Muscle of arm (tissue), 12 donors: Measurements from ENCODE around the gene GPATCH4. TPM values are rescaled to one million over a fixed set of nuclear protein-coding genes. Genes with fewer than 3 reads are reported as not detected.
"Not testable (repeated sequence)": the region's sequence is repeated elsewhere in the genome, so short reads cannot be mapped to it uniquely, and the experiment has no call there.

Source experiments
- DNase-seq: peaks from one replicate; pipeline ENCODE4 v3.0.0-alpha.2; 2013
- polyA plus RNA-seq, 12 donors: library from polyadenylated mRNA; unstranded; fragments of 120-200 nt; gene quantifications; one replicate each; pipeline ENCODE4 v1.2.1, GENCODE V29; 2013; ENCODE audit not compliant: insufficient read length in 12 of 12

GPATCH4 gene
- polyA plus RNA-seq, 12 donors = 25.3 to 39.3 (median 28.2) TPM; not detected in 1

- no peak for DNase-seq
These were observed 19.5 kb downstream of the GPATCH4 start for GRCh38 chr1:156581661-156582387.

GRCh38 chr1:156579472-156579871, 21.8 kb downstream of the GPATCH4 start, which contains the start of gene TTC24:
Gene TTC24, plus strand, starts transcription at chr1:156579723. Its CDS starts 1,642 bp downstream, at chr1:156581365.
- DNase-seq = no peak

GRCh38 chr1:156578055-156578454, 23.2 kb downstream of the GPATCH4 start:
- DNase-seq = no peak

- DNase-seq = no peak
These were observed 23.7 kb downstream of the GPATCH4 start for GRCh38 chr1:156577550-156577949.

- DNase-seq = no peak
These were observed 27.1 kb downstream of the GPATCH4 start for GRCh38 chr1:156574039-156574633.

- DNase-seq = no peak
These were observed 28.6 kb downstream of the GPATCH4 start for GRCh38 chr1:156572663-156573018.

- peak; percentile 79 for DNase-seq
These were observed 29.2 kb downstream of the GPATCH4 start, which contains the start of gene IQGAP3 for GRCh38 chr1:156571919-156572662. Gene IQGAP3, minus strand, starts transcription at chr1:156572565. Its CDS starts 36 bp downstream, at chr1:156572529.

GRCh38 chr1:156571261-156571852, 29.9 kb downstream of the GPATCH4 start:
- DNase-seq = no peak

- no peak for DNase-seq
These were observed 34.8 kb downstream of the GPATCH4 start for GRCh38 chr1:156566436-156566835.

- DNase-seq = no peak
These were observed 35.8 kb downstream of the GPATCH4 start for GRCh38 chr1:156565519-156565918.

GRCh38 chr1:156560585-156561163, 40.6 kb downstream of the GPATCH4 start:
- DNase-seq = no peak

- no peak for DNase-seq
These were observed 41.4 kb downstream of the GPATCH4 start for GRCh38 chr1:156559797-156560385.

GRCh38 chr1:156559086-156559796, 42.0 kb downstream of the GPATCH4 start:
- DNase-seq = no peak

GRCh38 chr1:156556354-156556753, 44.9 kb downstream of the GPATCH4 start:
- no peak for DNase-seq

GRCh38 chr1:156555715-156556114, 45.6 kb downstream of the GPATCH4 start:
- no peak for DNase-seq

- DNase-seq = no peak
These were observed 46.3 kb downstream of the GPATCH4 start for GRCh38 chr1:156554971-156555370.

GRCh38 chr1:156553860-156554485, 47.3 kb downstream of the GPATCH4 start:
- DNase-seq = peak; percentile 46

- not testable (repeated sequence) for DNase-seq
These were observed 48.3 kb downstream of the GPATCH4 start for GRCh38 chr1:156552937-156553336.

GRCh38 chr1:156552518-156552917, 48.8 kb downstream of the GPATCH4 start:
- no peak for DNase-seq

- no peak for DNase-seq
These were observed 49.4 kb downstream of the GPATCH4 start for GRCh38 chr1:156551869-156552268.
